Measurements from ENCODE around the gene VPS11. TPM values are rescaled to one million over a fixed set of nuclear protein-coding genes. Genes with fewer than 3 reads are reported as not detected.

The VPS11 gene
- total RNA-seq, 1 donor from 2014 or later = 23.4 TPM

- Histone ChIP-seq H3K36me3 (peaks cover 18 to 24% of the 10 kb centered on the region in 2 donors), H3K4me3 (peak overlapping the region; percentile 89 to 98), H3K9me3 (no peaks in the 10 kb centered on the region), H3K27ac (peak overlapping the region; percentile 96 to 97), H3K4me1 (peaks cover 18 to 28% of the 10 kb centered on the region in 2 donors), H3K27me3 (no peaks in the 10 kb centered on the region)
- intact Hi-C loops (cut with DNase I) = loop anchor here (1.0 to 2.0 kb wide), 3 partner anchors 11 to 38 kb away; partner anchors contain the start of genes HINFP, HMBS and HYOU1
- peak; percentile 96 to 100 for DNase-seq (ENCODE audit: low spot score in 2 of 2)
- no peak for TF ChIP-seq CTCF (IDR thresholded peaks at IDR 0.05)
Observed at GRCh38 chr11:119095066-119095880, 27.7 kb downstream of the VPS11 start.

- Histone ChIP-seq H3K36me3 (peaks cover 18 to 24% of the 10 kb centered on the region in 2 donors), H3K4me3 (no peak overlapping the region), H3K27me3 (no peaks in the 10 kb centered on the region), H3K27ac (no peak overlapping the region), H3K4me1 (peaks cover 15 to 22% of the 10 kb centered on the region in 2 donors), H3K9me3 (no peaks in the 10 kb centered on the region)
- intact Hi-C loops (cut with DNase I) = loop anchor here (5.0 to 10.0 kb wide), 2 partner anchors 218 to 665 kb away; partner anchors contain the start of genes KMT2A and MCAM
- DNase-seq (ENCODE audit: low spot score in 2 of 2) = no peak
- TF ChIP-seq CTCF (IDR thresholded peaks at IDR 0.05) = no peak
Observed at GRCh38 chr11:119099711-119100110, 32.1 kb downstream of the VPS11 start.

- H3K4me3 ChIP-seq = peak overlapping the region; percentile 75 to 89
- H3K27ac ChIP-seq = no peak overlapping the region
- H3K9me3 ChIP-seq = no peaks in the 10 kb centered on the region
- intact Hi-C loops (cut with DNase I) = loop anchor here (5.0 to 10.0 kb wide), 2 partner anchors 217 to 666 kb away; partner anchors contain the start of genes KMT2A and MCAM
- TF ChIP-seq CTCF (IDR thresholded peaks at IDR 0.05) = peak in 1 of 3 experiments; percentile 23
- no peaks in the 10 kb centered on the region for H3K27me3 ChIP-seq
- DNase-seq (ENCODE audit: low spot score in 2 of 2) = no peak
- H3K4me1 ChIP-seq = peaks cover 15 to 22% of the 10 kb centered on the region in 2 donors
- H3K36me3 ChIP-seq = peaks cover 18 to 24% of the 10 kb centered on the region in 2 donors
Observed at GRCh38 chr11:119100246-119100970, 32.8 kb downstream of the VPS11 start.

- DNase-seq (ENCODE audit: low spot score in 2 of 2) = no peak
- intact Hi-C loops (cut with DNase I) = loop anchor here (5.0 to 10.0 kb wide), 2 partner anchors 216 to 666 kb away; partner anchors contain the start of genes KMT2A and MCAM
- H3K4me1 ChIP-seq = peaks cover 15 to 19% of the 10 kb centered on the region in 2 donors
- no peaks in the 10 kb centered on the region for H3K27me3 ChIP-seq
- H3K9me3 ChIP-seq = no peaks in the 10 kb centered on the region
- peak in 1 of 3 experiments; percentile 28 for TF ChIP-seq CTCF (IDR thresholded peaks at IDR 0.05)
- H3K4me3 ChIP-seq = peak overlapping the region; percentile 75 to 89
- peak overlapping the region; percentile 92 for H3K27ac ChIP-seq
- H3K36me3 ChIP-seq = peaks cover 18 to 24% of the 10 kb centered on the region in 2 donors
Observed at GRCh38 chr11:119100994-119101758, 33.6 kb downstream of the VPS11 start.
